ENCODE data around the gene MMUT.

GRCh38 chr6:49410564-49410963 lies 52.5 kb downstream of the MMUT start:
- TF ChIP-seq CTCF (IDR thresholded peaks at IDR 0.05) (no peak), POLR2A (IDR thresholded peaks at IDR 0.05) (no peak)

Measured in lower leg skin (tissue), 3 donors.